ENCODE data around the gene RASSF1. TPM values are rescaled to one million over a fixed set of nuclear protein-coding genes. Genes with fewer than 3 reads are reported as not detected.

RASSF1 gene
- total and polyA plus RNA-seq, 2 of the 13 experiments (the other 11 are each of a cell fraction or from before 2014, with no cell fraction given) = 10.2 to 27.5 TPM

DNA sequence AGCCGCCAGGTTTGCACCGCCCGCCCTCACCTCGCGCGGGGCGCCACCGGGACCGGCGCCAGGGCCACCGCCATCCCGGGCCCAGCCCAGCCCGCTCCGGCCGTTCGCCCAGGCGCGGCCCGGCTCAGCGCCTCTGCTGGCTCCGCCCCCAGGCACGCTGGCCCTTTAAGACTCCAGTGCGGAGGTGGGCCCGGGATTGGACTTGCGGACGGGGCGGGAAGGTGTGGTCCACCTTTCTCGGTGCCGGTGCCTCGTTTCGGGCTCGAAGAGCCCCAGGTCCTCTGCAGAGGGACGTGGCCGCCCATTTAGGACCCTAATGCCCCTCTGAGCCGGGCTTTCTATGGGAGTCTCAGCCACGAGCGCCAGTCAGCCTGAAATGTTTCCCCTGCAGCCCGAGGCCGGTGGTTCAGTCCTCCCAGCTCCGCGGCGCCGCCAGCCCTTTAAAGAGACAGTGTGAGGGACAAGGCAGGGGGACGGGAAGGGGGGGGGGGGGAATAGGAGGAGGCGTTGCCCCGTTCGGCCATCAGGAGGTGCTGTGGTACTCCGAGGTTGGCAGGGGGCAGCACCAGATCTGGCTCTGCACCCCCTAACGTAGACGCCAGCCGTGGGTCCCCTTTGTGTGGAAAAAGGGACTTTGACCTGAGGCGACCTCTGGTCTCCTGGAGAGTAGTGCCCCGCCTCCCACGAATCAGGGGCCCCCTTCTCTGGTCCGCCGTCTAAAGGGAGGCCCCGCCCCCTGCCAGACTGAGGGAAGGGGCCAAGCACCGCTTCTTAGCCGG, 19.1 kb downstream of the RASSF1 start (continued):
- TF ChIP-seq, protein P1, sequence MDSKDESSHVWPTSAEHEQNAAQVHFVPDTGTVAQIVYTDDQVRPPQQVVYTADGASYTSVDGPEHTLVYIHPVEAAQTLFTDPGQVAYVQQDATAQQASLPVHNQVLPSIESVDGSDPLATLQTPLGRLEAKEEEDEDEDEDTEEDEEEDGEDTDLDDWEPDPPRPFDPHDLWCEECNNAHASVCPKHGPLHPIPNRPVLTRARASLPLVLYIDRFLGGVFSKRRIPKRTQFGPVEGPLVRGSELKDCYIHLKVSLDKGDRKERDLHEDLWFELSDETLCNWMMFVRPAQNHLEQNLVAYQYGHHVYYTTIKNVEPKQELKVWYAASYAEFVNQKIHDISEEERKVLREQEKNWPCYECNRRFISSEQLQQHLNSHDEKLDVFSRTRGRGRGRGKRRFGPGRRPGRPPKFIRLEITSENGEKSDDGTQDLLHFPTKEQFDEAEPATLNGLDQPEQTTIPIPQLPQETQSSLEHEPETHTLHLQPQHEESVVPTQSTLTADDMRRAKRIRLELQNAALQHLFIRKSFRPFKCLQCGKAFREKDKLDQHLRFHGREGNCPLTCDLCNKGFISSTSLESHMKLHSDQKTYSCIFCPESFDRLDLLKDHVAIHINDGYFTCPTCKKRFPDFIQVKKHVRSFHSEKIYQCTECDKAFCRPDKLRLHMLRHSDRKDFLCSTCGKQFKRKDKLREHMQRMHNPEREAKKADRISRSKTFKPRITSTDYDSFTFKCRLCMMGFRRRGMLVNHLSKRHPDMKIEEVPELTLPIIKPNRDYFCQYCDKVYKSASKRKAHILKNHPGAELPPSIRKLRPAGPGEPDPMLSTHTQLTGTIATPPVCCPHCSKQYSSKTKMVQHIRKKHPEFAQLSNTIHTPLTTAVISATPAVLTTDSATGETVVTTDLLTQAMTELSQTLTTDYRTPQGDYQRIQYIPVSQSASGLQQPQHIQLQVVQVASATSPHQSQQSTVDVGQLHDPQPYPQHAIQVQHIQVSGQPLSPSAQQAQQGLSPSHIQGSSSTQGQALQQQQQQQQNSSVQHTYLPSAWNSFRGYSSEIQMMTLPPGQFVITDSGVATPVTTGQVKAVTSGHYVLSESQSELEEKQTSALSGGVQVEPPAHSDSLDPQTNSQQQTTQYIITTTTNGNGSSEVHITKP (CRISPR knock-in tag; IDR thresholded peaks at IDR 0.05; ENCODE audit: low read depth) = peak; percentile 98
- TF ChIP-seq ZNF724P (CRISPR knock-in tag; IDR thresholded peaks at IDR 0.05; ENCODE audit: borderline replicate concordance) = 0 out of 2 replicates have a peak, but pooled peaks have one; percentile 56
- TF ChIP-seq ZBTB10 (CRISPR knock-in tag; IDR thresholded peaks at IDR 0.05; ENCODE audit: borderline replicate concordance) = peak; percentile 96
- no peak for TF ChIP-seq ZFP62 (CRISPR knock-in tag; IDR thresholded peaks at IDR 0.05)
- peak; percentile 59; the same call in 1 of the 2 replicates for TF ChIP-seq FOXJ3 (CRISPR knock-in tag; IDR thresholded peaks at IDR 0.05; ENCODE audit: borderline replicate concordance)
- TF ChIP-seq NR2C2 (CRISPR knock-in tag; IDR thresholded peaks at IDR 0.05; ENCODE audit: borderline replicate concordance) = no peak
- TF ChIP-seq, protein P2, sequence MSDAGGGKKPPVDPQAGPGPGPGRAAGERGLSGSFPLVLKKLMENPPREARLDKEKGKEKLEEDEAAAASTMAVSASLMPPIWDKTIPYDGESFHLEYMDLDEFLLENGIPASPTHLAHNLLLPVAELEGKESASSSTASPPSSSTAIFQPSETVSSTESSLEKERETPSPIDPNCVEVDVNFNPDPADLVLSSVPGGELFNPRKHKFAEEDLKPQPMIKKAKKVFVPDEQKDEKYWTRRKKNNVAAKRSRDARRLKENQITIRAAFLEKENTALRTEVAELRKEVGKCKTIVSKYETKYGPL (CRISPR knock-in tag; IDR thresholded peaks at IDR 0.05) = no peak
- TF ChIP-seq ZNF225 (CRISPR knock-in tag; IDR thresholded peaks at IDR 0.05) = no peak
- peak; percentile 30; the same call in 1 of the 2 replicates for TF ChIP-seq ZNF605 (CRISPR knock-in tag; IDR thresholded peaks at IDR 0.05)
- no peak for TF ChIP-seq ZNF510 (CRISPR knock-in tag; IDR thresholded peaks at IDR 0.05; ENCODE audit: low read depth)
- TF ChIP-seq ZFYVE20 (CRISPR knock-in tag; IDR thresholded peaks at IDR 0.05; ENCODE audit: borderline replicate concordance, low read depth) = peak; percentile 57; the same call in 1 of the 2 replicates
- TF ChIP-seq PHB2 (IDR thresholded peaks at IDR 0.05; ENCODE audit: partially characterized antibody) = no peak
- peak; percentile 58 for TF ChIP-seq PITX1 (CRISPR knock-in tag; IDR thresholded peaks at IDR 0.05)
- TF ChIP-seq ZNF598 (CRISPR knock-in tag; IDR thresholded peaks at IDR 0.05; ENCODE audit: borderline replicate concordance) = no peak
- no peak; the same call in 1 of the 2 replicates for TF ChIP-seq FOSL2 (CRISPR knock-in tag; IDR thresholded peaks at IDR 0.05)
- TF ChIP-seq, protein P3, sequence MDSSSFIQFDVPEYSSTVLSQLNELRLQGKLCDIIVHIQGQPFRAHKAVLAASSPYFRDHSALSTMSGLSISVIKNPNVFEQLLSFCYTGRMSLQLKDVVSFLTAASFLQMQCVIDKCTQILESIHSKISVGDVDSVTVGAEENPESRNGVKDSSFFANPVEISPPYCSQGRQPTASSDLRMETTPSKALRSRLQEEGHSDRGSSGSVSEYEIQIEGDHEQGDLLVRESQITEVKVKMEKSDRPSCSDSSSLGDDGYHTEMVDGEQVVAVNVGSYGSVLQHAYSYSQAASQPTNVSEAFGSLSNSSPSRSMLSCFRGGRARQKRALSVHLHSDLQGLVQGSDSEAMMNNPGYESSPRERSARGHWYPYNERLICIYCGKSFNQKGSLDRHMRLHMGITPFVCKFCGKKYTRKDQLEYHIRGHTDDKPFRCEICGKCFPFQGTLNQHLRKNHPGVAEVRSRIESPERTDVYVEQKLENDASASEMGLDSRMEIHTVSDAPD (CRISPR knock-in tag; IDR thresholded peaks at IDR 0.05) = no peak
